NCI-H2196 (cell line): Measurements from ENCODE around the gene AOPEP.

ENCODE experiments used
- DNase-seq: peaks from one replicate; lab custom pipeline; 2025; ENCODE audit not compliant: unreplicated experiment; lab: John Stamatoyannopoulos, UW

AOPEP gene

DNA sequence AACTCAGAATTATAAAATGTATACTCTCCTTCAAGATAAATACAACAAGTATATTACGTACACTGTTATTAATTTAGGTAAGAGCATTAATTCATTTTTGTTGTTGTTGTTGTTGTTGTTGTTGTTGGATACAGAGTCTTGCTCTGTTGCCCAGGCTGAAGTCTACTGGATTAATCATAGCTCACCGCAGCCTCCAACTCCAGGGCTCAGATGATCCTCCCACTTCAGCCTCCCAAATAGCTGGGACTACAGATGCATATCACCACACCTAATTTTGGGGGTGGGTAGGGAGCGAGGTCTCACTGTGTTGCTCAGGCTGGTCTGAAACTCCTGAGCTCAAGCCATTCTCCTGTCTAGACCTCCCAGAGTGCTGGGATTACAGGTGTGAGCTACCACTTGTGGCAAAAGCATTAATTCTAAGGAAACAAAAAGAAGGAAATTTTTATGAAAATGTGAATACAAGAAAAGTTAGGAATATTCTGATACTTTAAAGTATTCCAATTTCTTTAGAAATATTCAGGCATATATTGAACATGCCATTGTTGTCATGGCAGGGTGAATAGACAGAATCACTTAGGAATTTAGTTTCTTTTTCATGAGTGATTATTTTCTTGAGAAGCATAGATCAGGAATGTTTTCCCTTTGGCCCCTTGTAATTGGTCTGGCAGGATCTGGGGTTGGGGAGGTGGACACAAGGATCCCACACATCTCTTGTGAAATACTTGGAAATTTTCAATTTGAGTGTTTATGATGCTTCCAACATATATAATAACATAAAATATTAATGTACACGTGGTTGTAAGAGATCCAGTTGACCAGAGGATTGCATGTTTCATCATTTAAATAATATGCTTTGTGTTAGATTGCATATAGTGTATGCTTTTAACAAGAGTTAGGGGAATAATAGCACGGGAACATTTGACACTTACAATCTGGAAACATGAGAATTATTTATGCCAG, 327.4 kb downstream of the AOPEP start:
- no peak for DNase-seq

DNA sequence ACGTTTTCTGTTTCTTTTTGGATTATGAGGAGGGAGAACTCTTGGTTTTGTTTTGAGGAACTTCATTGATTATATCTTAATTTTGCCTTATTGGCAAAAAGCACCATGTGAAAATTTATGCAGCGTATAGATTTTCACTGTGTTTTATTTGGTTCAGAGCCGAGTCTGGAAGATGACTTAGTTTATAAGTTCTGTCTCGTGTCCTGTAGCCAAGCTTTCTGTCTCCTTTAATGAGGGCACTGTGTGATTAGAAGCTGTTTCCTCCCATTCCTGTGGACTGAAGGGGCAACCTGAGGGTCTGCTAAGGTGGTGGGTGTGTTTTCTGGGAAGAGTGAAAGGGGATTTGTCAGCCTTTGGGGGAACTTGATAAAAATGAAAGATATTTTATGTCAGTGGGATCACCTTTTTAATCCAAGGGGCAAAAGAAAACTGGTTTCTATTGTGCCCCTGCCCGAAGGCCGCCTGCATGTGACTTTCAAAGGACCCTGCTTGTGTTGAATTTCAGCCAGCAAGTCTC, 328.9 kb downstream of the AOPEP start:
- DNase-seq = no peak

DNA sequence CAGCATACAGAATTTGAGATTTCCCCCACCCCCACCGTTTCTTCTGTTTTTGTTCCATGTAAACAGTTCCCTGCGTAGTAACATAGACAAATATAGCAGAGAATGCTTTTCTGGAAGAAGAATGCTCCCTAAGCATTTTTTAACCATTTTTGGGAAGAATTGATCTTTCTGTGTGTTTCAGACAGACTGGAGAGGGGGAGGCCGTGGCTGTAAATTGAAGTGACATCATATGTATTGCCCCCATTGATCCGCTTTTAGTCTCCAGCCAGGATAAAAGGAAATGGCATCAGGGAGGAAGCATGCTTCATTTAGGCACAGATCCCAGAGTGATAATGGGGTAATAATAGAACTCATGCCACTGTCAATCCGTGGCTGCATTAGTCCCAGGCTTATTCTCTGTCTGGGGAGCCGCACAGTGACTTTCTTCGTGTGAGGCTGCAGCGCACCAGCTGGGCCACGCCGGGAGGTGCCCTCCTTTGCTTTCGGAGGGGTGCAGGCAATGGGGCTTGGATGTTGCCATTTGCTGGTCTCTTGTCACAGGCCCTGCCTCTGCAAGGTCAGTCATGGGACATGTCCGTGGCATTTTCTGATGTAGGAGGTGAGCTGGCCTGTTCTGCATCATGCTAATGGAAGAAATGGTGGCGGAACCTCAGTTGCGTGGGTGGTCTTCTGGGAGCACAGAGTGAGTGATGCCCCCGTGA, 329.5 kb downstream of the AOPEP start:
- peak; percentile 18 for DNase-seq

DNA sequence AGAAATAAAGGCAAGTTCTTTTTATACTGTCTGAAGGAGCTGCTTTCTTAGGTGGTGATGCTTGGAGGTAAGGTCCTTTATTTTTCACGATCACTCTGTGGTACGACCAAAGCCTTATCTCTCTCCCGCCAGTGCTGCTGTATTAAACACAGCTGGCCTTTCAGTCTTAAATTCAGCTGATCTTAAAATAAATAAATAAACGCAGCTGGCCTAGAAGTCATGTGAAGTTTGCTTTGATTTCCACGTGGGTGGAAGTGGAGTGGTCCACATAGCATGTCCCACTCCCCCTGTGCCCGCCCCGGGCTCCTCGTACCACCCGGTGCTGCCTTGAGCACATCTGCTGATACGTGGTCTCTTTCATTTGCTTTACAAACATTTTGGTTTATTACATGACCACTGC, 330.6 kb downstream of the AOPEP start:
- no peak for DNase-seq

DNA sequence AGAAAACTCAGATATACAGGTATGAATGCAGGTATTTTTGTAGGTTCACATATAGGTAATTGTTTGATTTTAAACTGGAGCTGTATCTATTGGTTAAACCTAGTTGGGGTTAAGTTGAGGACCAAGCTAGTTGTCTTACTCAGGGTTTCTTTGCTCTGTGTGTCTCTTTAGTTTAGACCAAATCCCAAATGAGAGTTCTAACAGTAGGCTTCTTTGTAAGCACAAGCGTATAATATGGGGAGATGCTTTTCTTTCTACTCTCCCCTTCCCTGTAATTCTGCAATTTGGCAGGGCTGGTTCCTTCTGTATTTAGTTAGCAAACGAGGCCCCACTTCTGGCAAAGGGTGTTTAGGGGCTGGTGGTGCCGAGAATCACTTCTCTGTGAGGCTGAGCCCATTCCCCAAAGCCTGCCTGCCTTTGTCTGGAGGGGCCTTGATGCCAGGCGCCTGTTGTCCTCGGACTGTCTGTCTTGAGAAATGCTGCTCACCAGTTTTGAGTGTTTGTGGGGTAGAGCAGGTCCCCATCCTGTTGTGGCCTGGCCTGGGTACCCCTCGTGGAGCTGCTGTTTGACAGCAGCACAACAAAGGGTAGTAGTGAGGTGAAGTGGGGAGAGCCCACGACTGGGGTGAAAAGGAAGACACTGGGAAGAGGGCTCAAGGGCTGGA, 331.8 kb downstream of the AOPEP start:
- DNase-seq = no peak

DNA sequence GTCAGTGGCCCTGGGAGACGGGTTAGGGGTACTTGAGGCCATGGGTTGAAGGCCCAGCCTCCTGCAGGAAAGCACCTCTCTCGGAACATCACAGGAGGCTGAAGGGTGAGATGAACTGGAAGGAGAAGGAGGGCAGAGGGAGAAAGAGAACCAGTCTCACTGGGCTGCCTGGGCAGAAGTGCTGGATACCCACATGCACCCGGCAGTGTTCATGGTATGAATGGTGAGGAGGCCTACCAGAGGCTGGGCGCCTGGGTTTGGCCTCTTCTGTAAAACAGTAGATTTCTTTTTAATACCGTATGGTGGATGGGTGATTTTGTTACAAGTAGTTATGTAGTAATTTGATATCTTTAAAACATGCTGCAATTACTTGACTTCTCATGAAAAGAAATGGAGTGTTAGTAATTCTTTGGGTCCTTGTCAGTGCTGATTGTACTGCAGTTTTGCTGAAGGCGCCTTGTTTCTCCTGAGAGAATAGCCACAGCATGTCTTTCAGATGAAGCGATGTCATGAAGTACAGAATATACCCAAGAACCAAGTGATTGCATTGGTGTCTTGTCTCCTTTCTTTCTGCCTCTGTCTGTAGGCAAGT, 332.4 kb downstream of the AOPEP start:
- no peak for DNase-seq

DNA sequence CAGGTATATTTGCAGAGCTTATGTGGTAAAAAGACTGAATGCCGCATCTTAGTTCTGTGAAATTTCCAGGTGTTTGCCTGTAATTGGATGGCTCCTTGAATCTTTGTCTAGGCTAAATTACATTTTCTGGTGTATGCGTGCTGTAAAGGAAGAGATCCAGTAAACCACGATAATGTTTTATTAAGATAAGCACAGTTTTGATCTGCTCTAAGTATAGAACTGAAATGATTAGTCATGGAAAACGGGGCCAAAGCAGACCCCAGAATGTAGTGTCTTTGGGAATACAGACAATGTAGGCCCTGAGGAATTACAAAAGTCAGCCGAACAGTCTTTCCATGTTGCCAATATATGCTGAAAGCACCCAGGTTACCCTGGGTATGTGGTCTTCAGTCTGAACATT, 333.7 kb downstream of the AOPEP start:
- DNase-seq = no peak

DNA sequence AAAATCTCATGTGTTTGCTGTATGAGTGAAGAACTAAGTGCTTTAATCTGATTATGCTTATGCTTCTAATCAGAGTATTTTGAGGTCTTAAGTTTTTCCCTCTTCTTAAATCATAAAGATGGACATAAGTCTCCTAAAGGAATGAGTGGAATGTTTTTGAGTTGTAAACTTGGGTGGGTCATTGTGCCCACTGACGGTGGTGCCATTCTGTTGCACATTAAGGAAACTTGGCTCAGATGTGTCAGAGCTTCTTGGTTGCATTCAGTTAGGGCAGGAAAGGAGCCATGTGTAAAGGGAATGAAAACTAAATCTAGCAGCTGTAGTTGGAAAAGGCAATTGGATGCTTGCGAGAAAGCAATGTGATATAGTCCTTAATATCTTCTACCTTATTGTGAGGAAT, 334.4 kb downstream of the AOPEP start:
- DNase-seq = no peak

DNA sequence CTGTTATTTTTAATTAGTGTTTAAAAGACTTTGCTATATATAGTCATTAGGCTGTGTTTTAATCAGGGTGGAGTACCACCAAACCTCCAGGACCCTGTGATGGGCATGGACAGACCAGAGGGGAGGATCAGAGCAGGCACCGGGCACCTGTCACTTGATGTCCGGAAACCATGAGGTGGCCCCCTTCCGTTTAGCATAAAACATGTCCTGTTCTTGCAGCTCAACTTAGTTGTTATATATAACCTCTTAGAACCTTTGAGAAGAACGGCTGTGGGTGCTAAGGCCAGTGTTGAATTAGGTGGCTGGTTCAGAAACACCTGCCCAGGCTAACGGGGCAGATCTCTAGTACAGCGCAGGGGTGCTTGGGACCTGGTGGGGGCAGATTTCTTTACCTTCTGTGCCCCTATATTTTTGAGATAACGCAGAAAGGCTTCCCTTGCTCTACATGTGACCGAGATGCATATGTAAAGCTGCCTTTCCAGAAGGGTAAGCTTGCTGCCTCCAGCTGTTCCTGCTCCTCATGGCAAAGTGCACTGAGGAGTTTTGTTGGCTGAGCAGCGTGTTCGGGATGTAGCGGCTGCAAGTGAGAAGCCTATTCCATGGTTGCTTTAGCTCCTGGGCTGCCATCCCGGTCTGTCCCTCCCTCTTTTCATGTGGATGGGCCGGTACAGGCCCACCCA, 335.6 kb downstream of the AOPEP start:
- no peak for DNase-seq

DNA sequence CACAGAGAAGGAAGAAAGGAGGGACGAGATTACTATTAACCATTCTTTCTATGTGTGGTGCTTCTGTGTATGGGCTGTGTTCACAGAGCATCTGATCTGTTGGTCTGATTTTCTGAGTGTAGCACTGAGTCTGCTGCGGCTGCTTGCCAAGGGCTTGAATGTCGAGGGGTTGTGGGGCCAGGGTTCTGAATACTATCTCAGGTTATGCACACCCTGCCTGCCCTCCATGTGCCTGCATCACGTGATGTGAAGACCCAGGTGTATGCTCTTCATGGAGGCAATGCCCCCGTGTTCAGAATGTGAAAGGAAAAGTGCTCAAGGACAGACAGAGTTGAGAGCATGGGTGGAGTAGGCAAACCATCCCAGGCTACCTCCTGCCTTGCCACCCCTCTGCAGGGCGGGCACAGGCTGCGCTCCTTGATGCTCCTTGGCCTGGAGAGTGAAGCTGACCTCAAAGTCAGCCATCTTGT, 336.1 kb downstream of the AOPEP start:
- no peak for DNase-seq

DNA sequence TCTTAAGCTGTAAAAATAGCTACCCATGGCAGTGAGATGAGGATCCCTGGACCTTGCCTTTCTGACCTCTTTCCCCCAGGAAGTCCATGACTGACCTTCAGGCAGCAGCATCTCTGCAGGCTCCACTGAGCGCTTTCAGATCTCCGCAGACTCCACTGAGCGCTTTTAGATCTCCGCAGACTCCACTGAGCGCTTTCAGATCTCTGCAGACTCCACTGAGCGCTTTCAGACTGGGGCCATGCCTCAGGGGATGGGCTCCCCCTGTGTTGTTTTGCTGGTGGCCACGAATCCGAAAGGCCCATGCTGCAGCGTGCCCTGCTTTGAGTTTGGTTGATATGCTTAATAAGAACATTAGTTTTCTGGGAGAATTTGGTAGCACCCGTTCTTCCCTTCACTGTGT, 336.8 kb downstream of the AOPEP start:
- DNase-seq = no peak

DNA sequence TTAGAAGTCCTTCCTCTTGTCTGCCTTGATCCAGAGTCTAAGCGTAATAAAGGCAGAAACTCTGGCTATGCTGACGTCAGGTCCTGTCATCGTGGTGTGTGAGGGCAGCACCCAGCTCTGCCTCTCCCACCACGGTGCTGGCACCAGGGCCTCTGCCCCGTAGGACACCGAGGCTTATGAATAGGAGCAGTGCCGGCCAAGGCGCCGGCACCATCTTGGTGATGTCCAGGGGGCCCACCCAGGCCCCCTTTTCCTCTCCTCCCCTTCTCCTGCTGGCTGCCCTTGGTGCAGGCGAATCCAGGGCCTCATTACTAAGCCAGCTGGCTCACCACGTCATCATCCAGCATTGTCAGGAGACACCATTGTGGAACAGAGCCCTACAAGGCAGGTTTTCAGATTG, 338.7 kb downstream of the AOPEP start:
- no peak for DNase-seq

DNA sequence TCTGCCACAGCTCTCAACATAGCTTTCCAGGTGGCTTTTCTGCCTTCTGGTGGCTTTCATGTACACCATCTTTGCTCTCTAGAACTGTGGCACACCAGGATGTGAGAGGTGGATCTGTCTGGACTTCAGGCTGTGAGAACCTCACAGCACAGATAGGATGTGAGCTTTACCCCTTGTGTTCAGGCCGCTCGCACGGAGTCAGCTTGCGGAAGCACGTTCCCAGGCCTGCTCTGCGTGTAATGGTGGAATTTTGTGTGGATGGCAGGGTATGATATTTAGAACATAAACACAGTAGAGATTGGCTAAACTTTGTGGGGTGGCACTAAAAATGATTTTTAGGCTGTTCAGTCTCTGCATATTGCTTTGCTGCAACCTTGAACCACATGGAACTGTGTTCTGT, 340.6 kb downstream of the AOPEP start:
- DNase-seq = no peak

DNA sequence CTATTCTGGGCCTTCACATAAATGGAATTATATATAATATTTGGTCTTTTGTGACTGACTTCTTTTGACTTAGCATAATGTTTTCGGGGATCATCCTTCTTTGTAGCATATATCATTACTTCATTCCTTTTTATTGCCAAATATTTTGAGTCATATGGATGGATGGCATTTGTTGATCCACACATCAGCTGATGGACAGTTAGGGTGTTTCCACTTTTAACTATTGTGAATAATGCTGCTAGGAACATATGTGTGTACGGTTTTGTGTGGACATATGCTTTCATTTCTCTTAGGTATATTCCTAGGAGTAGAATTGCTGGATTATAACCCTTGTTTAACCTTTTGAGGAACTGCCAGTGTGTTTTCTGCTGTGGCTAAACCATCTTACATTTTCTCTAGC, 341.4 kb downstream of the AOPEP start:
- no peak for DNase-seq

DNA sequence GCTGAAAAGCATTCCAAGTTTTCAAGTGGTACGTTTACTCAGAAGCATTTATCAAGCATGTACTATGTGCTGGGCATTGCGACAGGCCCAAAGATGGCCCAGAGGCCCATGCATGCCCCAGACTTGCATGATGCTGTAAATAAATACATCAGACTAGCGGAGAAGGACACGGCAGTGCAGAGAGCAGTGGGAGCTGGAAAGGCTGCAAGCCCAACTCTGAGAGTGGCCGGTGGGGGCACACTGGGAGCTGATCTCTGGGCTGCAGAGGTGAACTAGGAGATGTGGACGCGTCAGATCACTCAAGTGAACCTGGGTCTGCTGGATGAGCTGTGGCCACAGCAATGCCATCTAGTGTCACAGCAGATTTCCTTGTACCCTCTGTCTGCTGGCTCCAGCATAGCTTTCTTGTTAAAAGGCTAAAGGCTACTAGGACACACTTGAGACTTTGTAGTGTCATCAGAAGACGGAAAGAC, 344.1 kb downstream of the AOPEP start:
- DNase-seq = no peak

DNA sequence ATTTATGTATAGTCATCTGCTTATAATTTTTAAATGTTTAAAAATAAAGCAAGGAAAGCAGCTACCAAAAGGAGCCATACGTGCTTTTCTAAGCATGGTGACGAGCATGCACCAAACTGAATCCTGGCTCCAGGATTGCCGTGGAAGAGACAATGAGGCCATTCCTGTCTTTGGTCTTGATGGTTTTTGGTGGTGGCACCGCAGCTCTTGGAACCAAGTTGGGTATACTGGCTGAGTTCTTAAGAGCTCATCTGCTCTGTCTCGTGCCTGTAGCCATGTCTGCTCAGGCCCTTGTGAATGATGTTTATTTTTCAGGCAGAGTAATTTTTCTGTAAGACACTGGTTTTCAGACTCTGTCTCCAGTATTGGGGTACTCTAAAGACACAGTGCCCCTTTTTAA, 345.0 kb downstream of the AOPEP start:
- DNase-seq = no peak

DNA sequence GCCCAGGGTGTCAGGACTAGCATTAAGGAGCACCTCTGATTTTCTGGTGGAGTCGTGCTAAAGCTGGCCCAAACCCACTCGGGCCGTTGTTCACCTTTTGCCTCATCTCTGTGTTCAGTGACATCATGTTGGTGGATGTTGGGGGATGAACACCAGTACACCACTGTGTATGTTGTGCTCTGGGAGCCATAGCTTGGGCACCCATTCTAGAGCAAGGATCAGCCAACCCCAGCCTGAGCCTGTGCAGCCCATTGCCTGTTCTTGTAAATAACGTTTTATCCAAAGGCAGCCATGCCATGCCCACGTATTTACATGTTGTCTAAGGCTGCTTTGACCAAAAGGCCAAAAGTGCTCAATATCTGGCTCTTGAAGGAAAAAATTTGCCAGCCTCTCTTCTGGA, 345.4 kb downstream of the AOPEP start:
- no peak for DNase-seq

DNA sequence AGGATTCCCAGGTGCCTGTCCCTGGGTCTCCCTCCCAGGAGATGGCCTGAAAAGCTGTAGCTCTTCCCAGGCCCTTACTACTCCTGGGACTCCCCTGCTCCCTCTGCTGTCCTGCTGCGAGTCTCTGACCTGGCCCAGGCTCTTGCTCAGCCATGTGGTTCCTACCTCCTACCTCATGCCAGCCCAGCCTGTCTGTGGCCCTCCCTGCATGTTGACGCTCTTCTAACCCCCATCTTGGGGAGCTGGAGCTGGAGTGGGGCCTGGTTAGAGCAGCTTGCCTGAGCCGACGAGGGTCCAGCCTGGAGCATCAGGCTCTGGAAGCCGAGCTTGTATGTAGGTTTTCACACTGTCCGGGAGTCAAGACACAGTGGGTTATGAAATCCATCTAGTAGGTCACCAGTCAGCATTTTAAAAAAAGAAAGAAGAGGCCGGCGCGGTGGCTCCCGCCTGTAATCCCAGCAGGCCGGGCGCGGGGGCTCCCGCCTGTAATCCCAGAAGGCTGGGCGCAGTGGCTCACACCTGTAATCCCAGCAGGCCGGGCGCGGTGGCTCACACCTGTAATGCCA, 346.6 kb downstream of the AOPEP start:
- no peak for DNase-seq

DNA sequence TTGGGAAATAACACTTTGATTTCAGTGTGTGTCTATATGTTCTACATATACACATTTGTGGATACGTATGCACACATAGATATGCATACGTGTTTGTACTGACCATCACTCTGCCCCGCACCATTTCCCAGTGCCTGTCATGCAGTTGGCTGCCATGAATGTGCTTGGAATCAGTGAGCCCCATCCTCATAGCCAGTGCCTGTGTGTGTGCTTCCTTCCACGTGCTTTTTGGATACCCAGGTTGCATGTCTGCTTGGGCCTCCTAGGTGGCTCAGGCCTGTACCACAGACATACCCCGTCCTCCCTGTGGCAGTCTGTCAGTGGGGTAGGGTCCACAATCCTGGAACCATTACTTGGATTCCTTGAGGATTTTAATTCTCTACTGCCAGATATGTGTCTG, 347.4 kb downstream of the AOPEP start:
- no peak for DNase-seq

DNA sequence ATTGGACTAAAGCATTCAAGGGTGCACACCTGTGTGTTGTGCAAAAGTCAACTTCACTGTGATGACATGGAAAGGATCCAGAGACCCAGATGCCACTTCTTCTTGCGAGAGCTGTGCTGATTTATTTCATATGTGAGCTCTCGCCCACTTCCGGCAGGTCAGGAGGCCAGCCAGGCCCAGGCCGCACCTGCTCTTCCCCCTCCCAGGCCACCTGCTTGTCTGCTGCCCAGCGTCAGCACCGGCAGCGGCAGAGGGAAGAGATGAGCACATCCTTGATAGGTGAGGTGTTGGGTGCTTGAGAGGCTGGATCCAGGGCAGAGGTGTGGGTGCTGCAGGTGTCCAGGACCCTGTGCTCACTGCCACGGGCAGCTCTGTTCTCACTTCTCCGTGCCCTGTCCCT, 348.1 kb downstream of the AOPEP start:
- DNase-seq = peak; percentile 86
